Testis (tissue), 2 donors: Measurements from ENCODE around the gene CENPV.
A peak's percentile ranks its signal among the peaks of the same experiment; 100 is the strongest.

Experiments used
- POLR2A ChIP-seq: fragments of 450-650 bp; IDR thresholded peaks from one replicate; pipeline ENCODE4 v1.6.1; 2017; ENCODE audit warnings: antibody characterized with exemption, mild to moderate bottlenecking, moderate library complexity
- TF ChIP-seq, protein P1 (sequence below), 3 experiments: fragments of 450-650 bp in 2 of 3; fragments of 200-600 bp in 1 of 3; sonication (generic) in 1 of 3; IDR thresholded peaks; one replicate each; pipeline ENCODE4 v1.5.1; 2016 to 2019; ENCODE audit warnings: antibody characterized with exemption in 3 of 3, mild to moderate bottlenecking in 2 of 3, moderate library complexity in 1 of 3

DNA sequence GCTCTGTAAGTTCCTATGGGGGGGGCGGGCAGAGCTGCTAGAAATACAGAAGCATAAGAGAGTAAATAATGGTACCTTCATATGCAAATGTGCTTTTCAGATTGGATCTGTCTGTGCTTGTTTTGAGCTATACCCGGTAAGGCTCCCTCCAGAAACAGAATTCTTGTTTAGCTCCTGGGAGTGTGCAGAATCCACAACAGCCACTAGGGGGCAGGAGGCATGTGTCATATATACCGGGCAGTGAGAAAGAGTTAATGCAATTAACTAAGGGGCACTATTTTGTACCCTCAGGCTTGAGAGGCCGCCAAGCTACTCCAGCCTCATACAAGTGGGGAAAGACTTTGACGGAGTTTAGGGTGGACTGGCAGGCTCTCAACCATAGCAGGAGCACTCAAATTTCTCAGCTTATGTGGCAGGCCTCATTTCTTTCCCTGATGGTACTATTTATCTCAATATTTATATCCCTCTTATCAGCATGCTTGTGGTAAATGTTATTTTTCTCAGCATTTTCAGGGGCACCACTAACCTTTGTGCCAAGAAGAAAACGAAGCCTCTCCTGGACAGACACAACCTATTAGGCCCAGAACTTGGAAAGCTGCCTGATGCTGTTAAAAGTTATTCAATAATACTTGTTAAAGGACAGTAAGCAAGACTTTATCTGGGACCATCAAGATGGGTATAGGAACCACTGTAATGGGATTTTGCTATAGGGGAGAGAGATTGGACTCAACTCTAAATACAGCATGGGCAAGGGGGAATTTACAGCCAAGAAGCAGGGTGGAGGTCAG lies 10.7 kb upstream of the CENPV start:
- TF ChIP-seq, protein P1, sequence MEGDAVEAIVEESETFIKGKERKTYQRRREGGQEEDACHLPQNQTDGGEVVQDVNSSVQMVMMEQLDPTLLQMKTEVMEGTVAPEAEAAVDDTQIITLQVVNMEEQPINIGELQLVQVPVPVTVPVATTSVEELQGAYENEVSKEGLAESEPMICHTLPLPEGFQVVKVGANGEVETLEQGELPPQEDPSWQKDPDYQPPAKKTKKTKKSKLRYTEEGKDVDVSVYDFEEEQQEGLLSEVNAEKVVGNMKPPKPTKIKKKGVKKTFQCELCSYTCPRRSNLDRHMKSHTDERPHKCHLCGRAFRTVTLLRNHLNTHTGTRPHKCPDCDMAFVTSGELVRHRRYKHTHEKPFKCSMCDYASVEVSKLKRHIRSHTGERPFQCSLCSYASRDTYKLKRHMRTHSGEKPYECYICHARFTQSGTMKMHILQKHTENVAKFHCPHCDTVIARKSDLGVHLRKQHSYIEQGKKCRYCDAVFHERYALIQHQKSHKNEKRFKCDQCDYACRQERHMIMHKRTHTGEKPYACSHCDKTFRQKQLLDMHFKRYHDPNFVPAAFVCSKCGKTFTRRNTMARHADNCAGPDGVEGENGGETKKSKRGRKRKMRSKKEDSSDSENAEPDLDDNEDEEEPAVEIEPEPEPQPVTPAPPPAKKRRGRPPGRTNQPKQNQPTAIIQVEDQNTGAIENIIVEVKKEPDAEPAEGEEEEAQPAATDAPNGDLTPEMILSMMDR (IDR thresholded peaks at IDR 0.05), result peak; percentile 64 to 96 (median 91)
- TF ChIP-seq POLR2A, result no peak
